Measurements from ENCODE around the gene GAP43.

The GAP43 gene

GRCh38 chr3:115588201-115589115, 34.9 kb upstream of the GAP43 start:
- no peaks in the 10 kb centered on the region for H3K9me3 ChIP-seq (ENCODE audit: insufficient read depth, low read length, severe bottlenecking)
- H2AFZ ChIP-seq (ENCODE audit: low read depth, low read length): no peak overlapping the region
- no peaks in the 10 kb centered on the region for H3K79me2 ChIP-seq (ENCODE audit: insufficient read depth, low read length)
- TF ChIP-seq EZH2 (IDR thresholded peaks at IDR 0.05; ENCODE audit: borderline replicate concordance, low read depth, low read length, severe bottlenecking): no peak
- TF ChIP-seq, protein P1, sequence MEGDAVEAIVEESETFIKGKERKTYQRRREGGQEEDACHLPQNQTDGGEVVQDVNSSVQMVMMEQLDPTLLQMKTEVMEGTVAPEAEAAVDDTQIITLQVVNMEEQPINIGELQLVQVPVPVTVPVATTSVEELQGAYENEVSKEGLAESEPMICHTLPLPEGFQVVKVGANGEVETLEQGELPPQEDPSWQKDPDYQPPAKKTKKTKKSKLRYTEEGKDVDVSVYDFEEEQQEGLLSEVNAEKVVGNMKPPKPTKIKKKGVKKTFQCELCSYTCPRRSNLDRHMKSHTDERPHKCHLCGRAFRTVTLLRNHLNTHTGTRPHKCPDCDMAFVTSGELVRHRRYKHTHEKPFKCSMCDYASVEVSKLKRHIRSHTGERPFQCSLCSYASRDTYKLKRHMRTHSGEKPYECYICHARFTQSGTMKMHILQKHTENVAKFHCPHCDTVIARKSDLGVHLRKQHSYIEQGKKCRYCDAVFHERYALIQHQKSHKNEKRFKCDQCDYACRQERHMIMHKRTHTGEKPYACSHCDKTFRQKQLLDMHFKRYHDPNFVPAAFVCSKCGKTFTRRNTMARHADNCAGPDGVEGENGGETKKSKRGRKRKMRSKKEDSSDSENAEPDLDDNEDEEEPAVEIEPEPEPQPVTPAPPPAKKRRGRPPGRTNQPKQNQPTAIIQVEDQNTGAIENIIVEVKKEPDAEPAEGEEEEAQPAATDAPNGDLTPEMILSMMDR (IDR thresholded peaks at IDR 0.05; ENCODE audit: borderline replicate concordance, extremely low read depth, low read length, poor library complexity, severe bottlenecking): no peak
- H3K4me2 ChIP-seq (ENCODE audit: insufficient read depth, low read length): no peak overlapping the region
- H3K4me3 ChIP-seq (ENCODE audit: low read depth in 1 of 2, low read length in 2 of 2): no peak overlapping the region
- no peak for ATAC-seq (ENCODE audit: insufficient read depth, low read depth)
- H3K4me1 ChIP-seq (ENCODE audit: insufficient read depth, low read length): no peaks in the 10 kb centered on the region
- no peak overlapping the region for H3K27ac ChIP-seq (ENCODE audit: low read length)
- no peaks in the 10 kb centered on the region for H3K36me3 ChIP-seq (ENCODE audit: insufficient read depth, low read length)
- no peaks in the 10 kb centered on the region for H4K20me1 ChIP-seq (ENCODE audit: insufficient read depth, low read length)
- H3K27me3 ChIP-seq (ENCODE audit: insufficient read depth, low read length, poor library complexity): no peaks in the 10 kb centered on the region
- no peak for DNase-seq
- no peak overlapping the region for H3K9ac ChIP-seq (ENCODE audit: low read depth, low read length)

- H3K4me1 ChIP-seq (ENCODE audit: insufficient read depth, low read length): no peaks in the 10 kb centered on the region
- no peak for ATAC-seq (ENCODE audit: insufficient read depth, low read depth)
Measured at GRCh38 chr3:115590873-115591272, 32.4 kb upstream of the GAP43 start.

DNA sequence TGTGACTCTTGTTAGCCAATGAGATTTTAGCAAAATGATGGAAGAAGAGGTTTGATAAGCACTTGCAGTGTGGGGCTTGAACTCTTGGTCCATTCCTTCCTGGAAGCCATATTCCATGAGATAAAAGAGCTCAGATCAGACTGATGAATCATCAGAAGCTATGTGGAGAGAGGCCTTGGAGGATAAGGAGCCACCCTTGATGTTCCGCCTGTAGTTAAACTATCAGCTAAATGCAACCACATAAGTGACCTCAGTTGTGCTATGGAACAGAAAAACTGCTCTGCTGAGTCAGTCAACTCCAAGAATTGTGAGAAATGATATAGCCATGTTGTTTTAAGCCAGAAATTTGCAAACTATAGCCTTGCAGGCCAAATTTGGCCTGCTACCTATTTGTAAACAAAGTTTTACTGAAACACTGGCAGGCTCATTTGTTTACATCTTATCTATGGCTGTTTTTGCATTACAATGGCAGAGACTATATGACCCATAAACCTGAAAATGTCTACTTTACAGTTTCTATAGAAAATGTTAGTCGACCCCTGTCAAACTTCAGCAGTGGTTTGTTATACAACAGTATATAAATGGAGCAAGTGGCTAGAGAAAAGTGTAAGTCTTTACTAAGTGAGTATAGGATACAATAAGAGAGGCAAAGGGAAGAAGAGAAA, 27.6 kb upstream of the GAP43 start:
- H3K4me1 ChIP-seq (ENCODE audit: insufficient read depth, low read length): no peaks in the 10 kb centered on the region
- H3K4me3 ChIP-seq (ENCODE audit: low read depth in 1 of 2, low read length in 2 of 2): no peak overlapping the region
- ATAC-seq (ENCODE audit: insufficient read depth, low read depth): no peak
- no peaks in the 10 kb centered on the region for H3K36me3 ChIP-seq (ENCODE audit: insufficient read depth, low read length)
- H3K79me2 ChIP-seq (ENCODE audit: insufficient read depth, low read length): no peaks in the 10 kb centered on the region
- no peaks in the 10 kb centered on the region for H3K27me3 ChIP-seq (ENCODE audit: insufficient read depth, low read length, poor library complexity)
- TF ChIP-seq, protein P1 (IDR thresholded peaks at IDR 0.05; ENCODE audit: borderline replicate concordance, extremely low read depth, low read length, poor library complexity, severe bottlenecking): no peak
- no peak for TF ChIP-seq EZH2 (IDR thresholded peaks at IDR 0.05; ENCODE audit: borderline replicate concordance, low read depth, low read length, severe bottlenecking)
- H2AFZ ChIP-seq (ENCODE audit: low read depth, low read length): no peak overlapping the region
- no peak overlapping the region for H3K27ac ChIP-seq (ENCODE audit: low read length)
- H3K9me3 ChIP-seq (ENCODE audit: insufficient read depth, low read length, severe bottlenecking): peaks cover 11% of the 10 kb centered on the region
- no peaks in the 10 kb centered on the region for H4K20me1 ChIP-seq (ENCODE audit: insufficient read depth, low read length)
- H3K9ac ChIP-seq (ENCODE audit: low read depth, low read length): no peak overlapping the region
- no peak for DNase-seq
- no peak overlapping the region for H3K4me2 ChIP-seq (ENCODE audit: insufficient read depth, low read length)

More at GRCh38 chr3:115590873-115591272, 32.4 kb upstream of the GAP43 start:
- Histone ChIP-seq H3K9ac (ENCODE audit: low read depth, low read length) (no peak overlapping the region), H3K79me2 (ENCODE audit: insufficient read depth, low read length) (no peaks in the 10 kb centered on the region), H3K4me2 (ENCODE audit: insufficient read depth, low read length) (no peak overlapping the region), H4K20me1 (ENCODE audit: insufficient read depth, low read length) (no peaks in the 10 kb centered on the region), H2AFZ (ENCODE audit: low read depth, low read length) (no peak overlapping the region), H3K36me3 (ENCODE audit: insufficient read depth, low read length) (no peaks in the 10 kb centered on the region), H3K27ac (ENCODE audit: low read length) (no peak overlapping the region), H3K9me3 (ENCODE audit: insufficient read depth, low read length, severe bottlenecking) (peaks cover 11% of the 10 kb centered on the region), H3K27me3 (ENCODE audit: insufficient read depth, low read length, poor library complexity) (no peaks in the 10 kb centered on the region), H3K4me3 (ENCODE audit: low read depth in 1 of 2, low read length in 2 of 2) (no peak overlapping the region)
- no peak for TF ChIP-seq EZH2 (IDR thresholded peaks at IDR 0.05; ENCODE audit: borderline replicate concordance, low read depth, low read length, severe bottlenecking)
- TF ChIP-seq, protein P1 (IDR thresholded peaks at IDR 0.05; ENCODE audit: borderline replicate concordance, extremely low read depth, low read length, poor library complexity, severe bottlenecking): no peak
- DNase-seq: no peak
